K562 (cell line): ENCODE data around the gene PDE3A. TPM values are rescaled to one million over a fixed set of nuclear protein-coding genes. Genes with fewer than 3 reads are reported as not detected.

Experiments
- RFX7 ChIP-seq: fragments of 250-450 bp; sonication (Bioruptor Pico); IDR thresholded peaks from 2 replicates; pipeline ENCODE4 v1.5.1; 2021; ENCODE audit warnings: mild to moderate bottlenecking
- SRSF1 ChIP-seq: fragments of 200-400 bp; formaldehyde crosslinking; IDR thresholded peaks from 2 replicates; pipeline ENCODE4 v1.6.1; 2017; ENCODE audit warnings: mild to moderate bottlenecking, low read depth, low read length, moderate library complexity
- ZBTB40 ChIP-seq, 2 experiments: fragments of 450-650 bp in 1 of 2; sonication (generic) in 1 of 2; formaldehyde crosslinking in 1 of 2; IDR thresholded peaks; 2 replicates each; pipeline versions ENCODE4 v1.7.1 to v1.9.0; 2016 to 2022; ENCODE audit warnings: inconsistent platforms in 1 of 2, mild to moderate bottlenecking in 1 of 2, missing genetic modification reagents in 1 of 2
- polyA plus RNA-seq, 8 experiments: library from polyadenylated mRNA; depleted of rRNA in 4 of 8; stranded (reverse) in 5 of 8; unstranded in 3 of 8; fragments of >200 nt; fragmentation: Nextera tagmentation in 2 of 8; fragmentation: Illumina TruSeq in 1 of 8; extraction: Ambion mirVana in 2 of 8; extraction: Trizol in 1 of 8; gene quantifications; 2 replicates each; pipeline versions ENCODE4 v1.2.1 to v1.2.3, GENCODE V29; 2011 to 2014; ENCODE audit warnings: inconsistent platforms in 1 of 8, missing spikeins in 1 of 8
- total RNA-seq, 7 experiments: library from RNA; depleted of rRNA in 6 of 7; stranded (reverse); fragments of >200 nt in 6 of 7; fragmentation: Illumina TruSeq in 2 of 7; extraction: Trizol in 2 of 7; gene quantifications; 2 replicates each; pipeline versions ENCODE4 v1.2.1 to v1.2.3, GENCODE V29; 2011 to 2021; ENCODE audit warnings: low replicate concordance in 1 of 7
- TF ChIP-seq, protein P1 (sequence below): fragments of 250-450 bp; sonication (Bioruptor Pico); IDR thresholded peaks from 2 replicates; pipeline ENCODE4 v1.5.0; 2020; ENCODE audit warnings: mild to moderate bottlenecking

The PDE3A gene
- total and polyA plus RNA-seq, 9 of the 15 experiments (the other 6 are each of a cell fraction or from before 2014, with no cell fraction given), result 0.02 TPM; not detected in 8

- TF ChIP-seq ZBTB40 (IDR thresholded peaks at IDR 0.05) (no peak), ZBTB40 (CRISPR knock-in tag; IDR thresholded peaks at IDR 0.05) (no peak), SRSF1 (no peak), RFX7 (no peak)
- TF ChIP-seq, protein P1, sequence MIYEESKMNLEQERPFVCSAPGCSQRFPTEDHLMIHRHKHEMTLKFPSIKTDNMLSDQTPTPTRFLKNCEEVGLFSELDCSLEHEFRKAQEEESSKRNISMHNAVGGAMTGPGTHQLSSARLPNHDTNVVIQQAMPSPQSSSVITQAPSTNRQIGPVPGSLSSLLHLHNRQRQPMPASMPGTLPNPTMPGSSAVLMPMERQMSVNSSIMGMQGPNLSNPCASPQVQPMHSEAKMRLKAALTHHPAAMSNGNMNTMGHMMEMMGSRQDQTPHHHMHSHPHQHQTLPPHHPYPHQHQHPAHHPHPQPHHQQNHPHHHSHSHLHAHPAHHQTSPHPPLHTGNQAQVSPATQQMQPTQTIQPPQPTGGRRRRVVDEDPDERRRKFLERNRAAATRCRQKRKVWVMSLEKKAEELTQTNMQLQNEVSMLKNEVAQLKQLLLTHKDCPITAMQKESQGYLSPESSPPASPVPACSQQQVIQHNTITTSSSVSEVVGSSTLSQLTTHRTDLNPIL (CRISPR knock-in tag), result no peak
Observed at GRCh38 chr12:20656600-20656999, 288.3 kb downstream of the PDE3A start (continued).
